SU-DHL-6 (cell line): ENCODE data around the gene XRN2.

ENCODE experiments used
- H2AFZ ChIP-seq: fragments of 200-600 bp; sonication (generic); 2 replicates; pipeline ENCODE4 v1.6.1; 2014; ENCODE audit warnings: low read depth, mild to moderate bottlenecking, moderate library complexity, mixed read lengths, antibody characterized with exemption, low read length; ENCODE audit not compliant: severe bottlenecking
- H3F3A ChIP-seq: fragments of 200-600 bp; shearing (Covaris generic); 2 replicates; pipeline ENCODE4 v1.6.0; 2016; ENCODE audit warnings: antibody characterized with exemption, mild to moderate bottlenecking; ENCODE audit not compliant: insufficient read depth
- H3K27ac ChIP-seq: fragments of 200-600 bp; sonication (generic); 2 replicates; pipeline ENCODE4 v1.5.1; 2016; ENCODE audit warnings: low read depth, mild to moderate bottlenecking, low read length, moderate library complexity, mixed read lengths
- H3K27me3 ChIP-seq: fragments of 200-600 bp; sonication (generic), shearing (Covaris generic); 2 replicates; pipeline ENCODE4 v1.6.0; 2014; ENCODE audit warnings: mild to moderate bottlenecking, low read length
- H3K36me3 ChIP-seq: fragments of 200-600 bp; sonication (generic); 2 replicates; pipeline ENCODE4 v1.6.1; 2014; ENCODE audit warnings: mild to moderate bottlenecking, low read length, mixed read lengths
- H3K4me2 ChIP-seq: fragments of 300-600, 200-600 bp; shearing (Covaris generic), sonication (generic); 2 replicates; pipeline ENCODE4 v1.6.0; 2014; ENCODE audit warnings: low read length, low read depth, mild to moderate bottlenecking; ENCODE audit not compliant: poor library complexity, severe bottlenecking
- H3K4me3 ChIP-seq: fragments of 200-600 bp; sonication (generic); 2 replicates; pipeline ENCODE4 v1.5.1; 2014; ENCODE audit warnings: antibody characterized with exemption, low read length, mild to moderate bottlenecking, mixed read lengths; ENCODE audit not compliant: insufficient read depth, poor library complexity, severe bottlenecking
- H3K79me2 ChIP-seq: fragments of 200-600 bp; sonication (generic); 2 replicates; pipeline ENCODE4 v1.6.1; 2014; ENCODE audit warnings: mild to moderate bottlenecking, low read length, moderate library complexity; ENCODE audit not compliant: insufficient read depth
- H3K9ac ChIP-seq: fragments of 200-600 bp; sonication (generic); 2 replicates; pipeline ENCODE4 v1.7.0; 2014; ENCODE audit warnings: mild to moderate bottlenecking, low read length
- H3K9me2 ChIP-seq: fragments of 200-600 bp; sonication (generic); replicated peaks from 2 replicates; pipeline ENCODE4 v1.6.1; 2014; ENCODE audit warnings: low read length; ENCODE audit not compliant: insufficient read depth
- H3K9me3 ChIP-seq: fragments of 200-600 bp; sonication (generic); 2 replicates; pipeline ENCODE4 v1.6.1; 2014; ENCODE audit warnings: low read length, mixed read lengths; ENCODE audit not compliant: insufficient read depth
- H4K20me1 ChIP-seq: fragments of 200-600 bp; sonication (generic); 2 replicates; pipeline ENCODE4 v1.6.1; 2014; ENCODE audit warnings: low read depth, mild to moderate bottlenecking, antibody characterized with exemption, low read length, moderate library complexity, mixed read lengths
- CTCF ChIP-seq: fragments of 200-600 bp; sonication (generic); IDR thresholded peaks from one replicate; pipeline ENCODE4 v1.5.1; 2017; ENCODE audit warnings: antibody characterized with exemption, mild to moderate bottlenecking, low read length, moderate library complexity; ENCODE audit not compliant: insufficient read depth, poor library complexity, severe bottlenecking
- EZH2phosphoT487 ChIP-seq: fragments of 200-600 bp; sonication (generic), shearing (Covaris generic); conservative IDR thresholded peaks from 2 replicates; pipeline ENCODE4 v1.6.1; 2018; ENCODE audit warnings: mild to moderate bottlenecking, antibody characterized with exemption, low read length, moderate library complexity, mixed read lengths

The XRN2 gene

GRCh38 chr20:21395051-21395665, 92.0 kb downstream of the XRN2 start:
- H2AFZ ChIP-seq: no peak overlapping the region
- H3F3A ChIP-seq: peaks cover 11% of the 10 kb centered on the region; the same call in 1 of the 2 replicates
- no peaks in the 10 kb centered on the region for H4K20me1 ChIP-seq
- H3K9me2 ChIP-seq: no peaks in the 10 kb centered on the region
- no peaks in the 10 kb centered on the region for H3K36me3 ChIP-seq
- TF ChIP-seq CTCF (no peak), EZH2phosphoT487 (no peak)
- no peak overlapping the region for H3K4me2 ChIP-seq
- no peaks in the 10 kb centered on the region for H3K9me3 ChIP-seq
- H3K79me2 ChIP-seq: no peaks in the 10 kb centered on the region
- no peak overlapping the region for H3K4me3 ChIP-seq
- H3K27ac ChIP-seq: no peak overlapping the region
- no peaks in the 10 kb centered on the region for H3K27me3 ChIP-seq
- H3K9ac ChIP-seq: no peak overlapping the region

- no peak overlapping the region for H3K9ac ChIP-seq
- no peaks in the 10 kb centered on the region for H4K20me1 ChIP-seq
- no peaks in the 10 kb centered on the region for H3K27me3 ChIP-seq
- no peaks in the 10 kb centered on the region for H3K79me2 ChIP-seq
- H3K9me2 ChIP-seq: no peaks in the 10 kb centered on the region
- H2AFZ ChIP-seq: no peak overlapping the region
- no peaks in the 10 kb centered on the region for H3K9me3 ChIP-seq
- no peak overlapping the region for H3K4me2 ChIP-seq
- no peak overlapping the region for H3K4me3 ChIP-seq
- TF ChIP-seq EZH2phosphoT487: no peak
- TF ChIP-seq CTCF: no peak
- H3K27ac ChIP-seq: no peak overlapping the region
- H3K36me3 ChIP-seq: no peaks in the 10 kb centered on the region
- H3F3A ChIP-seq: peaks cover 11% of the 10 kb centered on the region; the same call in 1 of the 2 replicates
Measured at GRCh38 chr20:21395666-21396598, 92.8 kb downstream of the XRN2 start.

- H3K4me2 ChIP-seq: no peak overlapping the region
- no peaks in the 10 kb centered on the region for H3K9me3 ChIP-seq
- no peaks in the 10 kb centered on the region for H4K20me1 ChIP-seq
- no peak overlapping the region for H3K9ac ChIP-seq
- H3K27ac ChIP-seq: no peak overlapping the region
- no peaks in the 10 kb centered on the region for H3K79me2 ChIP-seq
- TF ChIP-seq EZH2phosphoT487 (no peak), CTCF (no peak)
- H3F3A ChIP-seq: peaks cover 11% of the 10 kb centered on the region; the same call in 1 of the 2 replicates
- no peaks in the 10 kb centered on the region for H3K36me3 ChIP-seq
- no peaks in the 10 kb centered on the region for H3K9me2 ChIP-seq
- no peak overlapping the region for H3K4me3 ChIP-seq
- no peaks in the 10 kb centered on the region for H3K27me3 ChIP-seq
- no peak overlapping the region for H2AFZ ChIP-seq
Measured at GRCh38 chr20:21396599-21397340, 93.6 kb downstream of the XRN2 start.
